HepG2 (cell line): ENCODE data around the gene POFUT2. TPM values are rescaled to one million over a fixed set of nuclear protein-coding genes. Genes with fewer than 3 reads are reported as not detected.

Source experiments
- IRX3 ChIP-seq: sonication (generic); formaldehyde crosslinking; IDR thresholded peaks from 2 replicates; pipeline ENCODE4 v1.8.1; 2023; ENCODE audit warnings: mild to moderate bottlenecking, low read depth, missing genetic modification reagents, borderline replicate concordance
- MBD4 ChIP-seq: IDR thresholded peaks from 2 replicates; pipeline ENCODE4 v1.6.1; 2012; ENCODE audit warnings: low read length, inconsistent platforms, borderline replicate concordance
- RNF2 ChIP-seq: fragments of 450-650 bp; conservative IDR thresholded peaks from 2 replicates; pipeline ENCODE4 v1.6.1; 2016; ENCODE audit warnings: low read depth
- SP2 ChIP-seq: sonication (generic); formaldehyde crosslinking; IDR thresholded peaks from 2 replicates; pipeline ENCODE4 v1.5.1; 2020; ENCODE audit warnings: mild to moderate bottlenecking, missing genetic modification reagents
- SPEN ChIP-seq: sonication (generic); formaldehyde crosslinking; IDR thresholded peaks from 2 replicates; pipeline ENCODE4 v1.5.1; 2020; ENCODE audit warnings: low read depth, mild to moderate bottlenecking, missing genetic modification reagents
- ZMYM3 ChIP-seq: sonication (generic); formaldehyde crosslinking; IDR thresholded peaks from 2 replicates; pipeline ENCODE4 v1.5.1; 2020; ENCODE audit warnings: mild to moderate bottlenecking, missing genetic modification reagents
- ZNF33B ChIP-seq: sonication (generic); formaldehyde crosslinking; IDR thresholded peaks from 2 replicates; pipeline ENCODE4 v1.5.1; 2020; ENCODE audit warnings: mild to moderate bottlenecking, missing genetic modification reagents
- ZNF564 ChIP-seq: sonication (generic); formaldehyde crosslinking; IDR thresholded peaks from 2 replicates; pipeline ENCODE4 v1.8.1; 2023; ENCODE audit warnings: mild to moderate bottlenecking, missing genetic modification reagents
- ZNF749 ChIP-seq: sonication (generic); formaldehyde crosslinking; IDR thresholded peaks from 2 replicates; pipeline ENCODE4 v1.8.0; 2022; ENCODE audit warnings: mild to moderate bottlenecking, missing genetic modification reagents, moderate library complexity, borderline replicate concordance
- ZSCAN9 ChIP-seq: IDR thresholded peaks from 2 replicates; pipeline ENCODE4 v1.6.1; 2016; ENCODE audit warnings: borderline replicate concordance
- polyA plus RNA-seq, 8 experiments: library from polyadenylated mRNA; depleted of rRNA in 3 of 8; stranded (reverse) in 7 of 8; unstranded in 1 of 8; fragments of >200 nt; fragmentation: Illumina TruSeq in 4 of 8; extraction: Trizol in 4 of 8; gene quantifications; 2 replicates each; pipeline versions ENCODE4 v1.2.1 to v1.2.3, GENCODE V29; 2011 to 2016; ENCODE audit warnings: low read depth in 4 of 8, missing spikeins in 1 of 8, mixed read lengths in 1 of 8; ENCODE audit not compliant: insufficient read depth in 1 of 8
- total RNA-seq, 5 experiments: library from RNA; depleted of rRNA; stranded (reverse); fragments of >200 nt; fragmentation: Illumina TruSeq; extraction: Trizol; gene quantifications; 2 replicates each; pipeline ENCODE4 v1.2.3, GENCODE V29; 2016; ENCODE audit warnings: low read depth in 1 of 5
- TF ChIP-seq, protein P1 (sequence below): sonication (generic); formaldehyde crosslinking; IDR thresholded peaks from 2 replicates; pipeline ENCODE4 v1.4.0; 2020; ENCODE audit warnings: missing genetic modification reagents
- TF ChIP-seq, protein P2 (sequence below): sonication (generic); formaldehyde crosslinking; IDR thresholded peaks from 2 replicates; pipeline ENCODE4 v1.9.0; 2022; ENCODE audit warnings: missing genetic modification reagents, mild to moderate bottlenecking, borderline replicate concordance
- TF ChIP-seq, protein P3 (sequence below): sonication (generic); formaldehyde crosslinking; IDR thresholded peaks from 2 replicates; pipeline ENCODE4 v1.4.0; 2020; ENCODE audit warnings: mild to moderate bottlenecking, missing genetic modification reagents
- TF ChIP-seq, protein P4 (sequence below): sonication (generic); formaldehyde crosslinking; IDR thresholded peaks from 2 replicates; pipeline ENCODE4 v1.5.1; 2020; ENCODE audit warnings: mild to moderate bottlenecking, missing genetic modification reagents, borderline replicate concordance
- TF ChIP-seq, protein P5 (sequence below): sonication (generic); formaldehyde crosslinking; IDR thresholded peaks from 2 replicates; pipeline ENCODE4 v1.8.0; 2022; ENCODE audit warnings: missing genetic modification reagents, mild to moderate bottlenecking, moderate library complexity, borderline replicate concordance
- TF ChIP-seq, protein P6 (sequence below): sonication (generic); formaldehyde crosslinking; IDR thresholded peaks from 2 replicates; pipeline ENCODE4 v1.4.0; 2020; ENCODE audit warnings: mild to moderate bottlenecking, missing genetic modification reagents

Gene POFUT2
- total and polyA plus RNA-seq, 2 of the 13 experiments (the other 11 are each of a cell fraction or from before 2014, with no cell fraction given) = 22.8 to 24.0 TPM

DNA sequence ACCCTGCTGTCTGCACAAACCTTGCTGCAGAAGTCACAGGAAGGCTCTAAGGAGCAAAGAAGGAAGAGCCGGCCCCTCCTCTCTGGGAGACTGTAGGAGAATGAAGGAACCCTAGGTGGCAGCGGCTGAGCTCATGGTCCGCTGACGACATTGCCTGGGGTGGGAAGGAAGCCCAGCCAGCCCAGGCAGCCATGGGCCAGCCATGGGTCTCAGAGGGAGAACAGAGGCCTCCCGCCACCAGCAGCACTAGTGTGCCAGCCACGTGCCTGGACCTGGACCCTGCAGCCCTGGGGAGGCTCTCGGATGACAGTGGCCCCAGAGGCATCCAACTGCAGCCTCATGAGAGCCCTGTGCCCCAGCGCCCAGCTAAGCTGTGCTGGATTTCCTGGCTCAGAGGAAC, 49.2 kb upstream of the POFUT2 start (continued):
- TF ChIP-seq, protein P1, sequence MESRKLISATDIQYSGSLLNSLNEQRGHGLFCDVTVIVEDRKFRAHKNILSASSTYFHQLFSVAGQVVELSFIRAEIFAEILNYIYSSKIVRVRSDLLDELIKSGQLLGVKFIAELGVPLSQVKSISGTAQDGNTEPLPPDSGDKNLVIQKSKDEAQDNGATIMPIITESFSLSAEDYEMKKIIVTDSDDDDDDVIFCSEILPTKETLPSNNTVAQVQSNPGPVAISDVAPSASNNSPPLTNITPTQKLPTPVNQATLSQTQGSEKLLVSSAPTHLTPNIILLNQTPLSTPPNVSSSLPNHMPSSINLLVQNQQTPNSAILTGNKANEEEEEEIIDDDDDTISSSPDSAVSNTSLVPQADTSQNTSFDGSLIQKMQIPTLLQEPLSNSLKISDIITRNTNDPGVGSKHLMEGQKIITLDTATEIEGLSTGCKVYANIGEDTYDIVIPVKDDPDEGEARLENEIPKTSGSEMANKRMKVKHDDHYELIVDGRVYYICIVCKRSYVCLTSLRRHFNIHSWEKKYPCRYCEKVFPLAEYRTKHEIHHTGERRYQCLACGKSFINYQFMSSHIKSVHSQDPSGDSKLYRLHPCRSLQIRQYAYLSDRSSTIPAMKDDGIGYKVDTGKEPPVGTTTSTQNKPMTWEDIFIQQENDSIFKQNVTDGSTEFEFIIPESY (CRISPR knock-in tag) = peak; percentile 84
- TF ChIP-seq ZNF33B (CRISPR knock-in tag) (no peak), SPEN (CRISPR knock-in tag) (peak; percentile 28; the same call in 1 of the 2 replicates), ZMYM3 (CRISPR knock-in tag) (no peak), ZSCAN9 (CRISPR knock-in tag) (peak; percentile 36; the same call in 1 of the 2 replicates), SP2 (CRISPR knock-in tag) (no peak), ZNF749 (CRISPR knock-in tag) (0 out of 2 replicates have a peak, but pooled peaks have one; percentile 53), IRX3 (no peak), ZNF564 (no peak), RNF2 (peak; percentile 69; the same call in 1 of the 2 replicates), MBD4 (no peak)
- TF ChIP-seq, protein P2, sequence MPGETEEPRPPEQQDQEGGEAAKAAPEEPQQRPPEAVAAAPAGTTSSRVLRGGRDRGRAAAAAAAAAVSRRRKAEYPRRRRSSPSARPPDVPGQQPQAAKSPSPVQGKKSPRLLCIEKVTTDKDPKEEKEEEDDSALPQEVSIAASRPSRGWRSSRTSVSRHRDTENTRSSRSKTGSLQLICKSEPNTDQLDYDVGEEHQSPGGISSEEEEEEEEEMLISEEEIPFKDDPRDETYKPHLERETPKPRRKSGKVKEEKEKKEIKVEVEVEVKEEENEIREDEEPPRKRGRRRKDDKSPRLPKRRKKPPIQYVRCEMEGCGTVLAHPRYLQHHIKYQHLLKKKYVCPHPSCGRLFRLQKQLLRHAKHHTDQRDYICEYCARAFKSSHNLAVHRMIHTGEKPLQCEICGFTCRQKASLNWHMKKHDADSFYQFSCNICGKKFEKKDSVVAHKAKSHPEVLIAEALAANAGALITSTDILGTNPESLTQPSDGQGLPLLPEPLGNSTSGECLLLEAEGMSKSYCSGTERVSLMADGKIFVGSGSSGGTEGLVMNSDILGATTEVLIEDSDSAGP = peak; percentile 42; the same call in 1 of the 2 replicates
- TF ChIP-seq, protein P3, sequence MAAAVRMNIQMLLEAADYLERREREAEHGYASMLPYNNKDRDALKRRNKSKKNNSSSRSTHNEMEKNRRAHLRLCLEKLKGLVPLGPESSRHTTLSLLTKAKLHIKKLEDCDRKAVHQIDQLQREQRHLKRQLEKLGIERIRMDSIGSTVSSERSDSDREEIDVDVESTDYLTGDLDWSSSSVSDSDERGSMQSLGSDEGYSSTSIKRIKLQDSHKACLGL = 0 out of 2 replicates have a peak, but pooled peaks have one; percentile 56
- TF ChIP-seq, protein P4, sequence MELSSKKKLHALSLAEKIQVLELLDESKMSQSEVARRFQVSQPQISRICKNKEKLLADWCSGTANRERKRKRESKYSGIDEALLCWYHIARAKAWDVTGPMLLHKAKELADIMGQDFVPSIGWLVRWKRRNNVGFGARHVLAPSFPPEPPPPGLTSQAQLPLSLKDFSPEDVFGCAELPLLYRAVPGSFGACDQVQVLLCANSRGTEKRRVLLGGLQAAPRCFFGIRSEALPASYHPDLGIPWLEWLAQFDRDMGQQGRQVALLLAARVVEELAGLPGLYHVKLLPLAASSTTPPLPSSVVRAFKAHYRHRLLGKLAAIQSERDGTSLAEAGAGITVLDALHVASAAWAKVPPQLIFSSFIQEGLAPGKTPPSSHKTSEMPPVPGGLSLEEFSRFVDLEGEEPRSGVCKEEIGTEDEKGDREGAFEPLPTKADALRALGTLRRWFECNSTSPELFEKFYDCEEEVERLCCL (CRISPR knock-in tag) = no peak
- TF ChIP-seq, protein P5, sequence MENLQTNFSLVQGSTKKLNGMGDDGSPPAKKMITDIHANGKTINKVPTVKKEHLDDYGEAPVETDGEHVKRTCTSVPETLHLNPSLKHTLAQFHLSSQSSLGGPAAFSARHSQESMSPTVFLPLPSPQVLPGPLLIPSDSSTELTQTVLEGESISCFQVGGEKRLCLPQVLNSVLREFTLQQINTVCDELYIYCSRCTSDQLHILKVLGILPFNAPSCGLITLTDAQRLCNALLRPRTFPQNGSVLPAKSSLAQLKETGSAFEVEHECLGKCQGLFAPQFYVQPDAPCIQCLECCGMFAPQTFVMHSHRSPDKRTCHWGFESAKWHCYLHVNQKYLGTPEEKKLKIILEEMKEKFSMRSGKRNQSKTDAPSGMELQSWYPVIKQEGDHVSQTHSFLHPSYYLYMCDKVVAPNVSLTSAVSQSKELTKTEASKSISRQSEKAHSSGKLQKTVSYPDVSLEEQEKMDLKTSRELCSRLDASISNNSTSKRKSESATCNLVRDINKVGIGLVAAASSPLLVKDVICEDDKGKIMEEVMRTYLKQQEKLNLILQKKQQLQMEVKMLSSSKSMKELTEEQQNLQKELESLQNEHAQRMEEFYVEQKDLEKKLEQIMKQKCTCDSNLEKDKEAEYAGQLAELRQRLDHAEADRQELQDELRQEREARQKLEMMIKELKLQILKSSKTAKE (CRISPR knock-in tag) = no peak
- TF ChIP-seq, protein P6, sequence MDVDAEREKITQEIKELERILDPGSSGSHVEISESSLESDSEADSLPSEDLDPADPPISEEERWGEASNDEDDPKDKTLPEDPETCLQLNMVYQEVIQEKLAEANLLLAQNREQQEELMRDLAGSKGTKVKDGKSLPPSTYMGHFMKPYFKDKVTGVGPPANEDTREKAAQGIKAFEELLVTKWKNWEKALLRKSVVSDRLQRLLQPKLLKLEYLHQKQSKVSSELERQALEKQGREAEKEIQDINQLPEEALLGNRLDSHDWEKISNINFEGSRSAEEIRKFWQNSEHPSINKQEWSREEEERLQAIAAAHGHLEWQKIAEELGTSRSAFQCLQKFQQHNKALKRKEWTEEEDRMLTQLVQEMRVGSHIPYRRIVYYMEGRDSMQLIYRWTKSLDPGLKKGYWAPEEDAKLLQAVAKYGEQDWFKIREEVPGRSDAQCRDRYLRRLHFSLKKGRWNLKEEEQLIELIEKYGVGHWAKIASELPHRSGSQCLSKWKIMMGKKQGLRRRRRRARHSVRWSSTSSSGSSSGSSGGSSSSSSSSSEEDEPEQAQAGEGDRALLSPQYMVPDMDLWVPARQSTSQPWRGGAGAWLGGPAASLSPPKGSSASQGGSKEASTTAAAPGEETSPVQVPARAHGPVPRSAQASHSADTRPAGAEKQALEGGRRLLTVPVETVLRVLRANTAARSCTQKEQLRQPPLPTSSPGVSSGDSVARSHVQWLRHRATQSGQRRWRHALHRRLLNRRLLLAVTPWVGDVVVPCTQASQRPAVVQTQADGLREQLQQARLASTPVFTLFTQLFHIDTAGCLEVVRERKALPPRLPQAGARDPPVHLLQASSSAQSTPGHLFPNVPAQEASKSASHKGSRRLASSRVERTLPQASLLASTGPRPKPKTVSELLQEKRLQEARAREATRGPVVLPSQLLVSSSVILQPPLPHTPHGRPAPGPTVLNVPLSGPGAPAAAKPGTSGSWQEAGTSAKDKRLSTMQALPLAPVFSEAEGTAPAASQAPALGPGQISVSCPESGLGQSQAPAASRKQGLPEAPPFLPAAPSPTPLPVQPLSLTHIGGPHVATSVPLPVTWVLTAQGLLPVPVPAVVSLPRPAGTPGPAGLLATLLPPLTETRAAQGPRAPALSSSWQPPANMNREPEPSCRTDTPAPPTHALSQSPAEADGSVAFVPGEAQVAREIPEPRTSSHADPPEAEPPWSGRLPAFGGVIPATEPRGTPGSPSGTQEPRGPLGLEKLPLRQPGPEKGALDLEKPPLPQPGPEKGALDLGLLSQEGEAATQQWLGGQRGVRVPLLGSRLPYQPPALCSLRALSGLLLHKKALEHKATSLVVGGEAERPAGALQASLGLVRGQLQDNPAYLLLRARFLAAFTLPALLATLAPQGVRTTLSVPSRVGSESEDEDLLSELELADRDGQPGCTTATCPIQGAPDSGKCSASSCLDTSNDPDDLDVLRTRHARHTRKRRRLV (CRISPR knock-in tag) = no peak
